Psoas muscle (tissue), 8 donors: ENCODE data around the gene RPS6KA4. TPM values are rescaled to one million over a fixed set of nuclear protein-coding genes. Genes with fewer than 3 reads are reported as not detected.
A peak's percentile ranks its signal among the peaks of the same experiment; 100 is the strongest.

Source experiments
- ATAC-seq, 4 donors: fragments of 200-7000 bp; cut with Tn5 transposase; one replicate each; pipeline ENCODE4 v1.9.1; 2020; ENCODE audit warnings: moderate library complexity in 3 of 4, mild to moderate bottlenecking in 2 of 4
- DNase-seq, 2 donors: peaks; one replicate each; pipeline ENCODE4 v3.0.0-alpha.2; 2020
- H3K27ac ChIP-seq: fragments of 200-600 bp; one replicate; pipeline ENCODE4 v1.8.0; 2022
- H3K27me3 ChIP-seq, 3 donors: fragments of 200-600 bp in 1 of 3; one replicate each; pipeline versions ENCODE4 v1.6.1 to v1.8.0; 2013 to 2022; ENCODE audit warnings: low read length in 2 of 3, mild to moderate bottlenecking in 2 of 3, moderate library complexity in 1 of 3; ENCODE audit not compliant: insufficient read depth in 3 of 3
- H3K36me3 ChIP-seq, 2 donors: fragments of 200-600 bp in 1 of 2; one replicate each; pipeline versions ENCODE4 v1.6.1 to v1.8.0; 2013 to 2022; ENCODE audit warnings: low read depth in 1 of 2, mild to moderate bottlenecking in 1 of 2, moderate library complexity in 1 of 2; ENCODE audit not compliant: insufficient read depth in 1 of 2
- H3K4me1 ChIP-seq: fragments of 200-600 bp; one replicate; pipeline ENCODE4 v1.8.0; 2022
- H3K4me3 ChIP-seq: fragments of 200-600 bp; one replicate; pipeline ENCODE4 v1.8.0; 2022; ENCODE audit warnings: mild to moderate bottlenecking
- H3K9me3 ChIP-seq: fragments of 200-600 bp; one replicate; pipeline ENCODE4 v1.8.0; 2022
- CTCF ChIP-seq: fragments of 200-600 bp; IDR thresholded peaks from one replicate; pipeline ENCODE4 v1.8.0; 2022; ENCODE audit warnings: antibody characterized with exemption
- WGBS, 3 donors: extraction: QIAGEN DNeasy Blood & Tissue Kit; methylation state at CpG; one replicate each; pipeline versions ENCODE4 v1.1.6 to v1.1.7; 2013; 5-methylcytosine and 5-hydroxymethylcytosine counted together
- intact Hi-C, 2 donors: fragments of 100-400 bp; cut with DNase I; formaldehyde crosslinking; loops; one replicate each; pipeline versions ENCODE4 v1.11.0 to v1.14.2; 2022
- polyA plus RNA-seq, 3 donors: library from polyadenylated mRNA; stranded (reverse); fragments of 200-250 nt; gene quantifications; one replicate each; pipeline ENCODE4 v1.2.3, GENCODE V29; 2013
- total RNA-seq, 4 donors: library from RNA; stranded (reverse); fragmentation: NEBNext Ultra II Directional in 2 of 4; extraction: Animal tissue kit (Norgen Biotek cat#: 25700) in 2 of 4; gene quantifications; one replicate each; pipeline versions ENCODE4 v1.2.1 to v1.2.4, GENCODE V29; 2021 to 2023
- donor health status: healthy with polysubstance abuse.
- donor health status: DM: no; HTN: no; CAD: no; lungs with moderate emphysema.
- donor health status: Bipolar disorder and iron deficiency.
- donor health status: healthy.
- donor health status: DM: yes; HTN: yes; CAD: no.
- donor health status: DM: no; HTN: no; CAD: no.
- donor health status: DM: no; HTN: no; CAD: no.
- donor health status: DM: yes; HTN: yes; CAD: no.

The RPS6KA4 gene
- total and polyA plus RNA-seq, 7 donors, result 9.5 to 15.9 (median 13.1) TPM

- ATAC-seq, result no peak
- Histone ChIP-seq H3K36me3 (peaks cover 0 to 7% of the 10 kb centered on the region in 2 donors), H3K27ac (no peak overlapping the region), H3K27me3 (no peaks in the 10 kb centered on the region), H3K4me1 (peaks cover 10% of the 10 kb centered on the region), H3K9me3 (no peaks in the 10 kb centered on the region), H3K4me3 (no peak overlapping the region)
- intact Hi-C loops, result no loop called here
- TF ChIP-seq CTCF, result no peak
- 84 to 92% (median 88%) methylated on average over 2 of the region's 2 CpGs for WGBS, 3 donors
- DNase-seq, result no peak
These were observed 31.6 kb upstream of the RPS6KA4 start for GRCh38 chr11:64327375-64327774.

- Histone ChIP-seq H3K4me3 (no peak overlapping the region), H3K9me3 (no peaks in the 10 kb centered on the region), H3K4me1 (peaks cover 10% of the 10 kb centered on the region), H3K36me3 (peaks cover 0 to 1% of the 10 kb centered on the region in 2 donors), H3K27me3 (no peaks in the 10 kb centered on the region), H3K27ac (no peak overlapping the region)
- 73 to 81% (median 77%) methylated on average over 3 of the region's 3 CpGs for WGBS, 3 donors
- ATAC-seq (no peak), DNase-seq (no peak)
- intact Hi-C loops, result no loop called here
- TF ChIP-seq CTCF, result no peak
These were observed 31.0 kb upstream of the RPS6KA4 start for GRCh38 chr11:64327993-64328392.

- ATAC-seq (no peak), DNase-seq (no peak)
- WGBS, 3 donors, result 77 to 84% (median 79%) methylated on average over 11 of the region's 11 CpGs
- H3K27me3 ChIP-seq, result no peaks in the 10 kb centered on the region
- H3K27ac ChIP-seq, result no peak overlapping the region
- no peak overlapping the region for H3K4me3 ChIP-seq
- H3K9me3 ChIP-seq, result no peaks in the 10 kb centered on the region
- H3K4me1 ChIP-seq, result peaks cover 10% of the 10 kb centered on the region
- intact Hi-C loops, result no loop called here
- H3K36me3 ChIP-seq, result no peaks in the 10 kb centered on the region
- no peak for TF ChIP-seq CTCF
These were observed 28.1 kb upstream of the RPS6KA4 start for GRCh38 chr11:64330888-64331287.

- Histone ChIP-seq H3K4me1 (peaks cover 10% of the 10 kb centered on the region), H3K36me3 (no peaks in the 10 kb centered on the region), H3K9me3 (no peaks in the 10 kb centered on the region), H3K27me3 (no peaks in the 10 kb centered on the region), H3K4me3 (no peak overlapping the region), H3K27ac (no peak overlapping the region)
- ATAC-seq (peak; percentile 62 to 85 (median 76)), DNase-seq (peak; percentile 82 to 88)
- TF ChIP-seq CTCF, result peak; percentile 39
- intact Hi-C loops, result no loop called here
- WGBS, 3 donors, result 30 to 49% (median 42%) methylated on average over 17 to 20 of the region's 20 CpGs
These were observed 27.2 kb upstream of the RPS6KA4 start for GRCh38 chr11:64331569-64332371.
